MM.1S (cell line): Measurements from ENCODE around the gene XPNPEP1.

Source experiments
- DNase-seq: peaks from one replicate; pipeline ENCODE4 v3.0.0-alpha.2; 2015
- H2AFZ ChIP-seq: fragments of 300-600 bp; sonication (generic); 2 replicates; pipeline ENCODE4 v1.6.0; 2016; ENCODE audit warnings: antibody characterized with exemption, low read length
- H3F3A ChIP-seq: fragments of 300-600 bp; sonication (generic); 2 replicates; pipeline ENCODE4 v1.6.1; 2016; ENCODE audit warnings: mild to moderate bottlenecking, antibody characterized with exemption, low read length, moderate library complexity, mixed read lengths; ENCODE audit not compliant: insufficient read depth
- H3K27ac ChIP-seq: fragments of 300-600 bp; sonication (generic); 2 replicates; pipeline ENCODE4 v1.5.1; 2016; ENCODE audit warnings: mild to moderate bottlenecking, low read length
- H3K27me3 ChIP-seq: fragments of 300-600 bp; sonication (generic); replicated peaks from 2 replicates; pipeline ENCODE4 v1.6.0; 2016; ENCODE audit warnings: low read length; ENCODE audit not compliant: insufficient read depth
- H3K36me3 ChIP-seq: fragments of 300-600 bp; sonication (generic); replicated peaks from 2 replicates; pipeline ENCODE4 v1.6.1; 2016; ENCODE audit warnings: mild to moderate bottlenecking, low read length, mixed read lengths; ENCODE audit not compliant: insufficient read depth
- H3K4me1 ChIP-seq: fragments of 300-600 bp; sonication (generic); 2 replicates; pipeline ENCODE4 v1.6.1; 2016; ENCODE audit warnings: low read length, mixed read lengths
- H3K4me2 ChIP-seq: fragments of 300-600 bp; sonication (generic); 2 replicates; pipeline ENCODE4 v1.6.0; 2016; ENCODE audit warnings: low read depth, low read length
- H3K4me3 ChIP-seq: fragments of 300-600 bp; sonication (generic); 2 replicates; pipeline ENCODE4 v1.5.1; 2016; ENCODE audit warnings: low read length, mixed read lengths
- H3K79me2 ChIP-seq: fragments of 300-600 bp; sonication (generic); 2 replicates; pipeline ENCODE4 v1.6.1; 2016; ENCODE audit warnings: mixed run types, low read length, mixed read lengths
- H3K9ac ChIP-seq: fragments of 300-600 bp; sonication (generic); 2 replicates; pipeline ENCODE4 v1.6.1; 2016; ENCODE audit warnings: low read length, mixed read lengths
- H3K9me2 ChIP-seq: fragments of 300-600 bp; sonication (generic); replicated peaks from 2 replicates; pipeline ENCODE4 v1.6.1; 2016; ENCODE audit warnings: mild to moderate bottlenecking, low read length, mixed read lengths; ENCODE audit not compliant: insufficient read depth
- H3K9me3 ChIP-seq: fragments of 300-600 bp; sonication (generic); replicated peaks from 2 replicates; pipeline ENCODE4 v1.6.1; 2016; ENCODE audit warnings: mild to moderate bottlenecking, low read length, mixed read lengths; ENCODE audit not compliant: insufficient read depth
- H4K20me1 ChIP-seq: fragments of 300-600 bp; sonication (generic); 2 replicates; pipeline ENCODE4 v1.6.1; 2016; ENCODE audit warnings: mild to moderate bottlenecking, low read length, moderate library complexity, mixed read lengths; ENCODE audit not compliant: insufficient read depth
- EZH2 ChIP-seq: fragments of 300-600 bp; sonication (generic); optimal IDR thresholded peaks from 2 replicates; pipeline ENCODE3; 2017; ENCODE audit warnings: low read depth, mild to moderate bottlenecking, antibody characterized with exemption, low read length, mixed read lengths
- EZH2phosphoT487 ChIP-seq: fragments of 300-600 bp; sonication (generic); IDR thresholded peaks from 2 replicates; pipeline ENCODE4 v1.6.1; 2018; ENCODE audit warnings: antibody characterized with exemption, low read length
- TF ChIP-seq, protein P1 (sequence below): fragments of 300-600 bp; sonication (generic); IDR thresholded peaks from 2 replicates; pipeline ENCODE4 v1.5.1; 2016; ENCODE audit warnings: antibody characterized with exemption, low read length, mixed read lengths

XPNPEP1 gene

DNA sequence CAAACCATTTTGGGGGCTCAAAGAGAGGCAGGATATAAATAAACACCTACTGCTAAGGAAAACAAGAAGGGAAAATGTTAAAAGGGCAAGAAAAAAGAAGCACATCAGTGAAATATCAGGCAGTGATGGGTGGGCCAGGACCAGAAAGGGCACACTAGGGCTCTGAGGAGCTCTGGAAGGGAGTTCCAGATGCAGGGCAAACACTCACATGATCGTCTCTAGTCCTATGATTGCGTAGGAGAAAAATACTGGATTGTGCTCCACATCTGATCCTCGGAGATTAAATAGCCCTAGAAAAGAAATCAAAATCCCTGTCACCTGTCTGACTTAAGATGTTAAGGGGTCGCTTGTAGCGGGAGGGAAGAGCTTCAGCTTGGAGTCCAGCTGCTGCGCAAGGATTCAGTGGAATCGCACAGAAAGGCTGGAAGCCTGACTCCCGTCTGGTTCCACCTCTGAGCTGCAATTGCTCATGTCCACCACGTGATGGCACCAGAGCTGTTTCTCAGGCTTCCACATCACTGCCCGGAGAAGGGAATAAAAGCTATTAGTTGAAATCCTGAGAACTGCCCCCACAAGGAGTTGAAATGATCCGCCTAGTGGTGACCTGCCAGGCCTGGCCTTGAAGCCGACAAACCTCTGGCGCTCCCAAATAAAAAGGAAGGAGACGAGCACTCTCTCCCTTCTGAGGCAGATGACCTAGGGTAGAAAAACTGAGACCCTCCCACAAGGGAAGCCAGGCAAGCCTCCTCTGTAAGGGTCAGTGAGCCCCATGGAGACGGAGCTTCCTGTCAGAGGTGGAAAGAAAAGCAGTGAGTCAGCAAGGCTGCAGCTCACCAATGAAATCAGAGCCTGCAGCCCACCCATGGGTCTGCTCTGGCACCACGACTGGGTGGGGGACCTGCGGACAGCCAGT, 39.2 kb downstream of the XPNPEP1 start:
- Histone ChIP-seq H3K9ac (no peak overlapping the region), H3K27ac (no peak overlapping the region), H3K4me2 (no peak overlapping the region), H3K79me2 (no peaks in the 10 kb centered on the region), H3K4me1 (no peaks in the 10 kb centered on the region), H3K9me3 (no peaks in the 10 kb centered on the region), H2AFZ (no peak overlapping the region), H3K36me3 (no peaks in the 10 kb centered on the region; the same call in none of the 2 replicates), H3K4me3 (no peak overlapping the region), H4K20me1 (no peaks in the 10 kb centered on the region), H3K9me2 (no peaks in the 10 kb centered on the region), H3K27me3 (no peaks in the 10 kb centered on the region), H3F3A (no peaks in the 10 kb centered on the region)
- peak; percentile 72 for DNase-seq
- no peak for TF ChIP-seq EZH2phosphoT487
- TF ChIP-seq, protein P1, sequence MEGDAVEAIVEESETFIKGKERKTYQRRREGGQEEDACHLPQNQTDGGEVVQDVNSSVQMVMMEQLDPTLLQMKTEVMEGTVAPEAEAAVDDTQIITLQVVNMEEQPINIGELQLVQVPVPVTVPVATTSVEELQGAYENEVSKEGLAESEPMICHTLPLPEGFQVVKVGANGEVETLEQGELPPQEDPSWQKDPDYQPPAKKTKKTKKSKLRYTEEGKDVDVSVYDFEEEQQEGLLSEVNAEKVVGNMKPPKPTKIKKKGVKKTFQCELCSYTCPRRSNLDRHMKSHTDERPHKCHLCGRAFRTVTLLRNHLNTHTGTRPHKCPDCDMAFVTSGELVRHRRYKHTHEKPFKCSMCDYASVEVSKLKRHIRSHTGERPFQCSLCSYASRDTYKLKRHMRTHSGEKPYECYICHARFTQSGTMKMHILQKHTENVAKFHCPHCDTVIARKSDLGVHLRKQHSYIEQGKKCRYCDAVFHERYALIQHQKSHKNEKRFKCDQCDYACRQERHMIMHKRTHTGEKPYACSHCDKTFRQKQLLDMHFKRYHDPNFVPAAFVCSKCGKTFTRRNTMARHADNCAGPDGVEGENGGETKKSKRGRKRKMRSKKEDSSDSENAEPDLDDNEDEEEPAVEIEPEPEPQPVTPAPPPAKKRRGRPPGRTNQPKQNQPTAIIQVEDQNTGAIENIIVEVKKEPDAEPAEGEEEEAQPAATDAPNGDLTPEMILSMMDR = peak; percentile 93

DNA sequence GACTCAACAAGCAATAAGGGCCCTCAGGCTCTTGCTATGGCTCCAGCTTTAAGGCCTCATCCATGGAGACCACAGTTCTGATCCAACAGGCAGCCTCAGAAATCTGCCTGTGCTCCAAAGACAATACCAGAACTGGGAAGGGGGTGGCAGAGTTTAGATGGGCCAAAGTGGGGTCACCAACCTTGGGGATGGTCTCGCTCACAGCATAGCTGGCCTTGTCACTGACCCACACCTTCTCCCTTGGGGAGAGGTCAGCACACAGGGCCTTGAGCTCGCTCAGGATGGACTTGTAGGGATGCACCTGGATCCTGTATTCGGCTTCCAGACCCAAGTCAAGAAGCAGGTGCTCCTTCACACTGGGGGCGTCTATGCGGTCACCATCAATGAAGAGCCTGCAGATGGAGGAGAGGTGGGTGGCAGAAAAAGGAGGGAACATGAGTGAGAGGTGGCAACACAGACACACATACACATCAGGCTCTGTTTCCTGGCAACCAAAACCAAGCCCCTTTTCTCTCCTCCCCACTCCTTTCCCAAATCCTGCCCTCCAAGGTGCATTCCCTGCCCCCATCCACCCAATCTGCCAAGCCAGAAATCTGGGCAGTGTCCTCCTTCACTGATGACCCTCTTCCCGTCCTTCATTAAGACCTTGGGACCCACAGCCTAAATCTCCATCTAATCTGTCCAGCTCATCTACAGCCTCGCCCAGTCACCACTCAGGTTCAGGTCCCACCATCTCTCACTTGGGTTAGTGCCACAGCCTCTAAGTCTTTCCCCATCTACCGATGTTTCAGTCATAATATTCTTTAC, 40.9 kb downstream of the XPNPEP1 start:
- Histone ChIP-seq H3K4me3 (no peak overlapping the region), H3K27me3 (no peaks in the 10 kb centered on the region), H3K4me2 (no peak overlapping the region), H3K36me3 (no peaks in the 10 kb centered on the region; the same call in none of the 2 replicates), H2AFZ (no peak overlapping the region), H3K9me3 (no peaks in the 10 kb centered on the region), H3K27ac (no peak overlapping the region), H3K4me1 (no peaks in the 10 kb centered on the region), H4K20me1 (no peaks in the 10 kb centered on the region), H3K79me2 (no peaks in the 10 kb centered on the region), H3K9me2 (no peaks in the 10 kb centered on the region), H3F3A (no peaks in the 10 kb centered on the region), H3K9ac (no peak overlapping the region)
- no peak for DNase-seq
- TF ChIP-seq EZH2phosphoT487 = no peak
- no peak for TF ChIP-seq EZH2
- TF ChIP-seq, protein P1 = no peak

DNA sequence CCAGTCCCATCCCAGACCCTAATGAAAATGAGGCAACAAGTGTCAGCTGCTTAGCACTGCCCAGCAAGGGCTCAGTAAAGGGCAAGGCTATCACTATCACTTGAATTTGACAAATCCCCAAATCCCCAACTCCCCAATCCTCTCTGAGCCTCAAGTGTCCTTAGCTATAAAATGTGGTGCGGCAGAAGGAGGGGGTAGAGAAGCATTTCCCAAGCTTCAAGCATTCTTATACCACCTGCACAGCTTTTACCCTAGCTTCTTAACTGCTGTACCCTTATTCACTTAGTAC, 41.6 kb downstream of the XPNPEP1 start:
- H3K4me3 ChIP-seq = no peak overlapping the region
- H2AFZ ChIP-seq = no peak overlapping the region
- no peak overlapping the region for H3K4me2 ChIP-seq
- no peaks in the 10 kb centered on the region for H3K27me3 ChIP-seq
- H3K4me1 ChIP-seq = no peaks in the 10 kb centered on the region
- TF ChIP-seq EZH2phosphoT487 (no peak), EZH2 (no peak)
- TF ChIP-seq, protein P1 = no peak
- H3K9me2 ChIP-seq = no peaks in the 10 kb centered on the region
- no peak overlapping the region for H3K27ac ChIP-seq
- H3K9me3 ChIP-seq = no peaks in the 10 kb centered on the region
- no peak for DNase-seq
- H3K9ac ChIP-seq = no peak overlapping the region
- no peaks in the 10 kb centered on the region for H4K20me1 ChIP-seq
- no peaks in the 10 kb centered on the region; the same call in none of the 2 replicates for H3K36me3 ChIP-seq
- H3K79me2 ChIP-seq = no peaks in the 10 kb centered on the region
- H3F3A ChIP-seq = no peaks in the 10 kb centered on the region
